GM18517 (cell line): Measurements from ENCODE around the gene PRR22.

Experiments used
- ATAC-seq: cut with Tn5 transposase; IDR thresholded peaks from one replicate; pipeline ENCODE4 v1.9.1; 2021; ENCODE audit warnings: mild to moderate bottlenecking, moderate library complexity; ENCODE audit not compliant: unreplicated experiment

Gene PRR22

GRCh38 chr19:5814123-5814851 is 29.7 kb upstream of the PRR22 start:
- no peak for ATAC-seq

GRCh38 chr19:5811117-5811516 is 26.6 kb upstream of the PRR22 start:
- ATAC-seq, result no peak

GRCh38 chr19:5809469-5809868 is 24.9 kb upstream of the PRR22 start:
- no peak for ATAC-seq

GRCh38 chr19:5809053-5809452 is 24.5 kb upstream of the PRR22 start:
- no peak for ATAC-seq

- no peak for ATAC-seq
These were observed 23.7 kb upstream of the PRR22 start for GRCh38 chr19:5808120-5808816.

- no peak for ATAC-seq
These were observed 22.4 kb upstream of the PRR22 start for GRCh38 chr19:5806905-5807304.

GRCh38 chr19:5806133-5806489 is 21.6 kb upstream of the PRR22 start:
- ATAC-seq, result no peak

- ATAC-seq, result no peak
These were observed 21.1 kb upstream of the PRR22 start for GRCh38 chr19:5805462-5806132.

- ATAC-seq, result no peak
These were observed 20.2 kb upstream of the PRR22 start, which contains the start of gene NRTN for GRCh38 chr19:5804516-5805461. NRTN (plus strand) TSS chr19:5805067; CDS start chr19:5824166, 19,099 bp downstream.

GRCh38 chr19:5803752-5804515 is 19.4 kb upstream of the PRR22 start:
- ATAC-seq, result no peak

GRCh38 chr19:5803441-5803751 is 18.9 kb upstream of the PRR22 start:
- no peak for ATAC-seq

- ATAC-seq, result no peak
These were observed 17.5 kb upstream of the PRR22 start for GRCh38 chr19:5801796-5802619.

- no peak for ATAC-seq
These were observed 16.1 kb upstream of the PRR22 start for GRCh38 chr19:5800361-5801270.

- ATAC-seq, result no peak
These were observed 15.0 kb upstream of the PRR22 start for GRCh38 chr19:5799247-5800241.

GRCh38 chr19:5798244-5798643 is 13.7 kb upstream of the PRR22 start:
- ATAC-seq, result no peak

GRCh38 chr19:5795382-5795919 is 10.9 kb upstream of the PRR22 start:
- ATAC-seq, result no peak

GRCh38 chr19:5793188-5793587 is 8.6 kb upstream of the PRR22 start:
- no peak for ATAC-seq
